Measurements from ENCODE around the gene UXS1.

UXS1 gene

GRCh38 chr2:106117882-106118684, 76.0 kb downstream of the UXS1 start:
- peaks cover 93% of the 10 kb centered on the region for H3K36me3 ChIP-seq (ENCODE audit: insufficient read depth, low read length)
- H3K27me3 ChIP-seq (ENCODE audit: insufficient read depth, low read length, poor library complexity): no peaks in the 10 kb centered on the region
- no peaks in the 10 kb centered on the region for H3K4me1 ChIP-seq (ENCODE audit: insufficient read depth, low read length)
- peaks cover 31% of the 10 kb centered on the region for H3K79me2 ChIP-seq (ENCODE audit: insufficient read depth, low read length)
- H3K4me2 ChIP-seq (ENCODE audit: insufficient read depth, low read length): no peak overlapping the region
- TF ChIP-seq, protein P1, sequence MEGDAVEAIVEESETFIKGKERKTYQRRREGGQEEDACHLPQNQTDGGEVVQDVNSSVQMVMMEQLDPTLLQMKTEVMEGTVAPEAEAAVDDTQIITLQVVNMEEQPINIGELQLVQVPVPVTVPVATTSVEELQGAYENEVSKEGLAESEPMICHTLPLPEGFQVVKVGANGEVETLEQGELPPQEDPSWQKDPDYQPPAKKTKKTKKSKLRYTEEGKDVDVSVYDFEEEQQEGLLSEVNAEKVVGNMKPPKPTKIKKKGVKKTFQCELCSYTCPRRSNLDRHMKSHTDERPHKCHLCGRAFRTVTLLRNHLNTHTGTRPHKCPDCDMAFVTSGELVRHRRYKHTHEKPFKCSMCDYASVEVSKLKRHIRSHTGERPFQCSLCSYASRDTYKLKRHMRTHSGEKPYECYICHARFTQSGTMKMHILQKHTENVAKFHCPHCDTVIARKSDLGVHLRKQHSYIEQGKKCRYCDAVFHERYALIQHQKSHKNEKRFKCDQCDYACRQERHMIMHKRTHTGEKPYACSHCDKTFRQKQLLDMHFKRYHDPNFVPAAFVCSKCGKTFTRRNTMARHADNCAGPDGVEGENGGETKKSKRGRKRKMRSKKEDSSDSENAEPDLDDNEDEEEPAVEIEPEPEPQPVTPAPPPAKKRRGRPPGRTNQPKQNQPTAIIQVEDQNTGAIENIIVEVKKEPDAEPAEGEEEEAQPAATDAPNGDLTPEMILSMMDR (IDR thresholded peaks at IDR 0.05; ENCODE audit: borderline replicate concordance, extremely low read depth, low read length, poor library complexity, severe bottlenecking): no peak
- TF ChIP-seq EZH2 (IDR thresholded peaks at IDR 0.05; ENCODE audit: borderline replicate concordance, low read depth, low read length, severe bottlenecking): no peak
- DNase-seq (no peak), ATAC-seq (ENCODE audit: insufficient read depth, low read depth) (no peak)
- peaks cover 15% of the 10 kb centered on the region for H4K20me1 ChIP-seq (ENCODE audit: insufficient read depth, low read length)
- no peak overlapping the region for H3K4me3 ChIP-seq (ENCODE audit: low read depth in 1 of 2, low read length in 2 of 2)
- no peak overlapping the region for H3K9ac ChIP-seq (ENCODE audit: low read depth, low read length)
- no peak overlapping the region for H3K27ac ChIP-seq (ENCODE audit: low read length)
- H2AFZ ChIP-seq (ENCODE audit: low read depth, low read length): no peak overlapping the region
- no peaks in the 10 kb centered on the region for H3K9me3 ChIP-seq (ENCODE audit: insufficient read depth, low read length, severe bottlenecking)

DNA sequence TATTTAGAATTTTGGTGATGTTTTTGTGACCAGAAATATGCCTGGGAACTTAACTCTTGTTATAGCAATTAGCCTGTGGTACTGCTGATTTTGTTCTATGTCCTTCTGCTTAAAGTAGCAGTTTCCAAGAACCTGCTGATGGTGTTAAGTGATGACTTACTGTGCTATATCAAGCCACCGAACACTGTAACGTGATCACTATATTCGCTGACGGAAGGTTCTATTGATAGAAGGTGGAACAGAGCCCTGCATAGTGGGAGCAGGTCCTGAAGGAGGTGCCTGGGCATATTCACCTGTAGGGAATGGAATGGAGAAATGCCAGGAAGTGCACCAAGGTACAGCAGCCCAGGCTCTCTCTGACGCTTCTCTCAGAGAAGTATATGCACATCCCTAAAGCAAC, 76.8 kb downstream of the UXS1 start:
- Histone ChIP-seq H3K9ac (ENCODE audit: low read depth, low read length) (no peak overlapping the region), H3K4me2 (ENCODE audit: insufficient read depth, low read length) (no peak overlapping the region), H3K27me3 (ENCODE audit: insufficient read depth, low read length, poor library complexity) (no peaks in the 10 kb centered on the region), H3K36me3 (ENCODE audit: insufficient read depth, low read length) (peaks cover 92% of the 10 kb centered on the region), H3K4me1 (ENCODE audit: insufficient read depth, low read length) (no peaks in the 10 kb centered on the region), H3K27ac (ENCODE audit: low read length) (no peak overlapping the region), H3K79me2 (ENCODE audit: insufficient read depth, low read length) (peaks cover 31% of the 10 kb centered on the region), H4K20me1 (ENCODE audit: insufficient read depth, low read length) (peaks cover 15% of the 10 kb centered on the region), H3K9me3 (ENCODE audit: insufficient read depth, low read length, severe bottlenecking) (no peaks in the 10 kb centered on the region), H3K4me3 (ENCODE audit: low read depth in 1 of 2, low read length in 2 of 2) (no peak overlapping the region), H2AFZ (ENCODE audit: low read depth, low read length) (no peak overlapping the region)
- TF ChIP-seq EZH2 (IDR thresholded peaks at IDR 0.05; ENCODE audit: borderline replicate concordance, low read depth, low read length, severe bottlenecking): no peak
- TF ChIP-seq, protein P1 (IDR thresholded peaks at IDR 0.05; ENCODE audit: borderline replicate concordance, extremely low read depth, low read length, poor library complexity, severe bottlenecking): no peak
- DNase-seq: no peak
- ATAC-seq (ENCODE audit: insufficient read depth, low read depth): no peak; the same call in 2 of the 3 replicates

DNA sequence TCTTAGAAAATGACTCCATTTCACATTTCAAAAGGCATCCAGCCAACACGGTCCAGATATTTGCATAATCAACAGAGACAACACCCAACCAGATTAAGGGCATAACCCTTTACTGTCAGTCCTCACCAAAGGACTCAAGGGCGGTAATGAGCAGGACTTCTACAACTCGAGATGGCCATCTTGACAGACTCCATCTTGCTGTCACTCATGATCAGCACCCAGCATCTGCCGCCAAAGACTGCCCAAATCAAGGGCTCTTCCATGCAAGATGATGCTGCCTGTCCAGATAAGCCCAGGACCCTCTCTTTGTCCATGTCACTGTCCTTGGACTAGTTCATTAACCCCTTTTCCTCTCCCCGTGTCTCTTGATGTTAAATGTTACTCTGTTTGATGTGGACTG, 77.9 kb downstream of the UXS1 start:
- H2AFZ ChIP-seq (ENCODE audit: low read depth, low read length): no peak overlapping the region
- H3K4me3 ChIP-seq (ENCODE audit: low read depth in 1 of 2, low read length in 2 of 2): no peak overlapping the region
- no peaks in the 10 kb centered on the region for H3K4me1 ChIP-seq (ENCODE audit: insufficient read depth, low read length)
- no peak overlapping the region for H3K4me2 ChIP-seq (ENCODE audit: insufficient read depth, low read length)
- DNase-seq (no peak), ATAC-seq (ENCODE audit: insufficient read depth, low read depth) (no peak)
- no peak overlapping the region for H3K27ac ChIP-seq (ENCODE audit: low read length)
- H3K9me3 ChIP-seq (ENCODE audit: insufficient read depth, low read length, severe bottlenecking): no peaks in the 10 kb centered on the region
- H3K27me3 ChIP-seq (ENCODE audit: insufficient read depth, low read length, poor library complexity): no peaks in the 10 kb centered on the region
- no peak overlapping the region for H3K9ac ChIP-seq (ENCODE audit: low read depth, low read length)
- H3K79me2 ChIP-seq (ENCODE audit: insufficient read depth, low read length): peaks cover 31% of the 10 kb centered on the region
- peaks cover 92% of the 10 kb centered on the region for H3K36me3 ChIP-seq (ENCODE audit: insufficient read depth, low read length)
- TF ChIP-seq, protein P1 (IDR thresholded peaks at IDR 0.05; ENCODE audit: borderline replicate concordance, extremely low read depth, low read length, poor library complexity, severe bottlenecking): no peak
- TF ChIP-seq EZH2 (IDR thresholded peaks at IDR 0.05; ENCODE audit: borderline replicate concordance, low read depth, low read length, severe bottlenecking): no peak
- H4K20me1 ChIP-seq (ENCODE audit: insufficient read depth, low read length): peaks cover 15% of the 10 kb centered on the region

All from DND-41 (cell line).